GM12878 (cell line): ENCODE data around the gene GLI1. TPM values are rescaled to one million over a fixed set of nuclear protein-coding genes. Genes with fewer than 3 reads are reported as not detected.

Experiments
- ATAC-seq: fragments of 200-7000 bp; cut with Tn5 transposase; 3 replicates; pipeline ENCODE4 v1.9.1; 2020; ENCODE audit warnings: mild to moderate bottlenecking, moderate library complexity
- BruUV-seq: library from RNA; stranded (reverse); fragments of 400-500 nt; replicated peaks from 2 replicates; lab custom pipeline; 2021; lab: Mats Ljungman, UMichigan
- CTCF ChIA-PET: fragments of 300-600 bp; sonication (Branson Sonifier 250); formaldehyde crosslinking; extraction: SDS; loops from one replicate; lab custom pipeline; 2021; ENCODE audit warnings: inconsistent platforms; lab: Yijun Ruan, JAX
- POLR2A ChIA-PET: fragments of 350-600 bp; formaldehyde crosslinking; extraction: SDS; loops from one replicate; lab custom pipeline; 2021; ENCODE audit warnings: inconsistent platforms; lab: Charles Lee
- RAD21 ChIA-PET: fragments of 300-600 bp; sonication (Branson Sonifier 250); formaldehyde crosslinking; loops from one replicate; lab custom pipeline; 2023; ENCODE audit warnings: antibody characterized with exemption; ENCODE audit not compliant: unreplicated experiment; lab: Charles Lee
- SMC1A ChIA-PET: fragments of 300-600 bp; sonication (Branson Sonifier 250); formaldehyde crosslinking; loops from one replicate; lab custom pipeline; 2023; ENCODE audit not compliant: unreplicated experiment, uncharacterized antibody; lab: Charles Lee
- DNase-seq: peaks from one replicate; pipeline ENCODE4 v3.0.0-alpha.2; 2011; ENCODE audit warnings: low read depth, low spot score
- FAIRE-seq: peaks from 3 replicates; lab custom pipeline; 2011; peaks lifted over from hg19 to GRCh38; lab: Jason Lieb, UNC
- H2AFZ ChIP-seq: 2 replicates; pipeline ENCODE4 v1.6.0; 2011; ENCODE audit warnings: low read depth, low read length, control low read depth; ENCODE audit not compliant: control insufficient read depth
- H3K27ac ChIP-seq: 2 replicates; pipeline ENCODE4 v1.5.1; 2011; ENCODE audit warnings: control low read depth; ENCODE audit not compliant: control insufficient read depth, insufficient read depth
- H3K27me3 ChIP-seq, 2 experiments: replicated peaks in 1 of 2; 2 replicates each; pipeline versions ENCODE4 v1.6.0 to v1.6.1; 2011; ENCODE audit warnings: low read length in 1 of 2; ENCODE audit not compliant: control insufficient read depth in 2 of 2, insufficient read depth in 2 of 2
- H3K36me3 ChIP-seq, 2 experiments: 2 replicates each; pipeline ENCODE4 v1.5.1; 2011; ENCODE audit warnings: low read length in 1 of 2; ENCODE audit not compliant: control insufficient read depth in 2 of 2, insufficient read depth in 2 of 2
- H3K4me1 ChIP-seq: 2 replicates; pipeline ENCODE4 v1.6.1; 2011; ENCODE audit warnings: mild to moderate bottlenecking, low read length, moderate library complexity, mixed read lengths; ENCODE audit not compliant: control insufficient read depth, insufficient read depth
- H3K4me2 ChIP-seq: 2 replicates; pipeline ENCODE4 v1.6.0; 2011; ENCODE audit warnings: control low read depth; ENCODE audit not compliant: control insufficient read depth, insufficient read depth
- H3K4me3 ChIP-seq: fragments of 200-600 bp; sonication (generic); 2 replicates; pipeline ENCODE4 v1.5.1; 2016
- H3K79me2 ChIP-seq: 2 replicates; pipeline ENCODE4 v1.6.0; 2011; ENCODE audit warnings: low read length; ENCODE audit not compliant: control insufficient read depth, insufficient read depth
- H3K9ac ChIP-seq: 2 replicates; pipeline ENCODE4 v1.8.0; 2011; ENCODE audit warnings: low read length, control low read depth, mixed read lengths; ENCODE audit not compliant: control insufficient read depth, insufficient read depth
- H3K9me3 ChIP-seq: replicated peaks from 3 replicates; pipeline ENCODE4 v1.5.1; 2011; ENCODE audit warnings: mild to moderate bottlenecking, low read length; ENCODE audit not compliant: control insufficient read depth, insufficient read depth
- H4K20me1 ChIP-seq: 2 replicates; pipeline ENCODE4 v1.6.0; 2011; ENCODE audit not compliant: control insufficient read depth, insufficient read depth
- BACH1 ChIP-seq: fragments of 450-650 bp; IDR thresholded peaks from 2 replicates; pipeline ENCODE4 v1.6.1; 2017; ENCODE audit warnings: mild to moderate bottlenecking, borderline replicate concordance
- BRCA1 ChIP-seq: IDR thresholded peaks from 2 replicates; pipeline ENCODE4 v1.6.1; 2011; ENCODE audit warnings: low read depth, low read length, improper control_type of control experiment
- DPF2 ChIP-seq: fragments of 450-650 bp; IDR thresholded peaks from 2 replicates; pipeline ENCODE4 v1.6.1; 2017; ENCODE audit warnings: mild to moderate bottlenecking
- ETV6 ChIP-seq, 2 experiments: fragments of 450-650 bp in 1 of 2; IDR thresholded peaks in 1 of 2; conservative IDR thresholded peaks in 1 of 2; 2 replicates each; pipeline ENCODE4 v1.6.1; 2014; ENCODE audit warnings: antibody characterized with exemption in 1 of 2, borderline replicate concordance in 1 of 2, low read depth in 1 of 2, mild to moderate bottlenecking in 1 of 2, moderate library complexity in 1 of 2
- MTA3 ChIP-seq: IDR thresholded peaks from 2 replicates; pipeline ENCODE4 v1.6.1; 2012; ENCODE audit warnings: low read length, inconsistent platforms, borderline replicate concordance
- NFIC ChIP-seq: IDR thresholded peaks from 2 replicates; pipeline ENCODE4 v1.6.1; 2012; ENCODE audit warnings: low read depth, mild to moderate bottlenecking, inconsistent platforms, low read length, moderate library complexity
- PAX8 ChIP-seq: fragments of 450-650 bp; IDR thresholded peaks from 2 replicates; pipeline ENCODE4 v1.6.1; 2017; ENCODE audit warnings: mild to moderate bottlenecking, moderate library complexity
- RELB ChIP-seq: fragments of 450-650 bp; IDR thresholded peaks from 2 replicates; pipeline ENCODE4 v1.6.1; 2017; ENCODE audit warnings: low read depth, mild to moderate bottlenecking, moderate library complexity
- SP1 ChIP-seq: IDR thresholded peaks from one replicate; pipeline ENCODE4 v1.6.1; 2011; ENCODE audit warnings: low read depth, low read length
- STAT1 ChIP-seq: fragments of 450-650 bp; conservative IDR thresholded peaks from 2 replicates; pipeline ENCODE4 v1.6.1; 2014; ENCODE audit warnings: antibody characterized with exemption, mild to moderate bottlenecking
- SUZ12 ChIP-seq: fragments of 200-600 bp; sonication (generic); IDR thresholded peaks from one replicate; pipeline ENCODE4 v1.6.1; 2018; ENCODE audit warnings: antibody characterized with exemption, mild to moderate bottlenecking; ENCODE audit not compliant: unreplicated experiment
- TAF1 ChIP-seq: IDR thresholded peaks from 2 replicates; pipeline ENCODE4 v1.6.1; 2011; ENCODE audit warnings: mild to moderate bottlenecking, low read depth, low read length, borderline replicate concordance
- WRNIP1 ChIP-seq: IDR thresholded peaks from 2 replicates; pipeline ENCODE4 v1.6.1; 2011; ENCODE audit warnings: low read depth, low read length, improper control_type of control experiment, borderline replicate concordance
- YBX1 ChIP-seq: fragments of 450-650 bp; IDR thresholded peaks from 2 replicates; pipeline ENCODE4 v1.6.1; 2016; ENCODE audit warnings: antibody characterized with exemption
- ZBTB40 ChIP-seq: fragments of 450-650 bp; IDR thresholded peaks from 2 replicates; pipeline ENCODE4 v1.6.1; 2016; ENCODE audit warnings: mild to moderate bottlenecking, moderate library complexity, borderline replicate concordance
- ZNF274 ChIP-seq: IDR thresholded peaks from one replicate; pipeline ENCODE4 v1.8.0; 2011; ENCODE audit not compliant: insufficient read length, insufficient read depth
- WGBS: methylation state at CpG from one replicate; pipeline ENCODE4 v1.1.6; 2016; ENCODE audit warnings: low lambda C conversion rate; ENCODE audit not compliant: insufficient replicate concordance, insufficient coverage; ENCODE audit errors: missing lambda C conversion rate; 5-methylcytosine and 5-hydroxymethylcytosine counted together
- in situ Hi-C: fragments of 300-500 bp; cut with MboI; formaldehyde crosslinking; loops from 9 replicates; pipeline ENCODE4 v1.14.3; 2018; ENCODE audit warnings: mixed read lengths
- intact Hi-C: fragments of 100-400 bp; cut with micrococcal nuclease; formaldehyde crosslinking; loops from one replicate; pipeline ENCODE4 v1.14.2; 2022; ENCODE audit not compliant: unreplicated experiment
- polyA plus RNA-seq, 11 experiments: library from polyadenylated mRNA; depleted of rRNA in 4 of 11; unstranded in 6 of 11; stranded (reverse) in 5 of 11; fragments of >200 nt; fragmentation: Nextera tagmentation in 4 of 11; fragmentation: Illumina TruSeq in 1 of 11; extraction: Ambion mirVana in 4 of 11; extraction: Trizol in 1 of 11; gene quantifications; 1 replicate in 1 of 11; 2 replicates in 10 of 11; pipeline versions ENCODE4 v1.2.1 to v1.2.3, GENCODE V29; 2011 to 2016; ENCODE audit warnings: inconsistent platforms in 2 of 11, missing spikeins in 2 of 11, low read depth in 1 of 11
- total RNA-seq, 4 experiments: library from RNA; depleted of rRNA in 3 of 4; stranded (reverse); fragments of >200 nt in 3 of 4; fragmentation: Illumina TruSeq in 1 of 4; extraction: Trizol in 1 of 4; gene quantifications; 2 replicates each; pipeline versions ENCODE4 v1.2.1 to v1.2.3, GENCODE V29; 2013 to 2021
- TF ChIP-seq, protein P1 (sequence below): IDR thresholded peaks from 2 replicates; pipeline ENCODE4 v1.6.1; 2011; ENCODE audit warnings: mild to moderate bottlenecking, low read depth, low read length, moderate library complexity; ENCODE audit not compliant: insufficient replicate concordance

GLI1 gene
- total and polyA plus RNA-seq, 10 of the 15 experiments (the other 5 are each of a cell fraction or from before 2014, with no cell fraction given): 0.27 to 1.2 (median 0.49) TPM

DNA sequence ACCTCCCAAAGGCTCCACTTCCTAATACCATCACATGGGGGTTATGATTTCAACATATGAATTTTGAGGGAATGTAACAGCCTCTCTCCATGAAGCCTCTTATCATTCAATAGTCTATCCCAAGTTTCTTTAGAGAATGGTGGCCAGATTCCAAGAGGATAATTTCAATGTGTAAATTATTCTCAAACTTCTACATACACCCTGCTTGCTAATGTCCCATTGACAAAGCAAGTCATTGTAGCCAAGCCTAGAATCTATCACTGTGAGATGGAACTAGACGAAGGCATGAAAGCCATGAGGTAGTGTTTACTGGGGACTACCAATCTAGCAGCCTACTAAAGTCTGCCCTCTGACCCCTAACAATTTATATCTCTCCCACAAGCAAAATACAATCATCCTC lies 21.2 kb upstream of the GLI1 start (continued):
- TF ChIP-seq MTA3 (no peak), ZBTB40 (no peak), DPF2 (no peak), TAF1 (no peak), STAT1 (no peak)

DNA sequence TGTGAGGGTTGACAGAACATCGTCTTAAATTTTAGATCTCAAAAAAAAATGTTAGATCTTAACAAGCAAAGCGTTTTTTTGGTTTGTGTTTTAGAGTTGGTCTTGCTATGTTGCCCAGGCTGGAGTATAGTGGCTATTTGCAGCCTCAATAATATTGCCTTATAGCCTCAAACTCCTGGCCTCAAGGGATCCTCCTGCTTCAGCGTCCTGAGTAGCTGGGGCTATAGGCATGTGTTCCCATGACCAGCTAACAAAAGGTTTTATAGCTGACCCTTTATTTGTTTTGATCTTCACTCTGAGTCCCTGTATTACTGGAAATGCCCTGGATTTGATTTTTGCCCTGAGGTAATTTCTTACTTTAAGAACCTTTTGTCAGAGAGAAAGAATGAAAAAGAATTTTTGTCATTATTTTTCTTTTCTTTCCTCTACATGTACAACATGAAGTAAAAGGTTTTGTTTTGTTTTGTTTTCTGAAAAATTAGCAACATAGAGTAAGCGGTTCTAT lies 19.8 kb upstream of the GLI1 start:
- ChIA-PET SMC1A (no interaction called here), RAD21 (no interaction called here), POLR2A (interaction anchor here (0.8 kb wide), 1 partner anchor 13 kb away, joined by 3 read pairs; no protein-coding TSS in a partner anchor), CTCF (no interaction called here)
- Histone ChIP-seq H3K27me3 (no peaks in the 10 kb centered on the region), H3K4me1 (no peaks in the 10 kb centered on the region), H3K4me2 (no peak overlapping the region), H4K20me1 (no peaks in the 10 kb centered on the region), H3K9me3 (no peaks in the 10 kb centered on the region; the same call in 1 of the 3 replicates), H3K9ac (no peak overlapping the region), H2AFZ (no peak overlapping the region), H3K27ac (no peak overlapping the region), H3K4me3 (no peak overlapping the region), H3K36me3 (no peaks in the 10 kb centered on the region), H3K79me2 (no peaks in the 10 kb centered on the region)
- in situ Hi-C loops: no loop called here
- 54% methylated on average over 4 of the region's 4 CpGs for WGBS
- no peak for FAIRE-seq
- no peak for ATAC-seq
- intact Hi-C loops: no loop called here
- DNase-seq: no peak
- BruUV-seq: no TSS peak
- no peak for TF ChIP-seq ETV6 (conservative IDR thresholded peaks at IDR 0.05 in 1 of 2, IDR thresholded peaks at IDR 0.05 in 1 of 2; ENCODE audit: borderline replicate concordance in 1 of 2, low read depth in 1 of 2)
- TF ChIP-seq MTA3: no peak
- TF ChIP-seq YBX1: no peak
- TF ChIP-seq NFIC: no peak
- no peak for TF ChIP-seq WRNIP1
- no peak for TF ChIP-seq SUZ12
- no peak for TF ChIP-seq RELB
- TF ChIP-seq ZNF274: no peak
- no peak for TF ChIP-seq BRCA1
- TF ChIP-seq SP1: no peak
- no peak for TF ChIP-seq BACH1
- TF ChIP-seq, protein P1, sequence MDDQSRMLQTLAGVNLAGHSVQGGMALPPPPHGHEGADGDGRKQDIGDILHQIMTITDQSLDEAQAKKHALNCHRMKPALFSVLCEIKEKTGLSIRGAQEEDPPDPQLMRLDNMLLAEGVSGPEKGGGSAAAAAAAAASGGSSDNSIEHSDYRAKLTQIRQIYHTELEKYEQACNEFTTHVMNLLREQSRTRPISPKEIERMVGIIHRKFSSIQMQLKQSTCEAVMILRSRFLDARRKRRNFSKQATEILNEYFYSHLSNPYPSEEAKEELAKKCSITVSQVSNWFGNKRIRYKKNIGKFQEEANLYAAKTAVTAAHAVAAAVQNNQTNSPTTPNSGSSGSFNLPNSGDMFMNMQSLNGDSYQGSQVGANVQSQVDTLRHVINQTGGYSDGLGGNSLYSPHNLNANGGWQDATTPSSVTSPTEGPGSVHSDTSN: no peak
- no peak for TF ChIP-seq PAX8
